ENCODE measurements around the gene MR1.

MR1 gene

GRCh38 chr1:181095260-181095659 lies 61.5 kb downstream of the MR1 start:
- DNase-seq (ENCODE audit: low read depth): no peak
- H3K4me3 ChIP-seq (ENCODE audit: low read depth, low read length): no peak overlapping the region
- TF ChIP-seq MAX (IDR thresholded peaks at IDR 0.05; ENCODE audit: low read depth, low read length) (no peak), POLR2A (IDR thresholded peaks at IDR 0.05; ENCODE audit: extremely low read depth, insufficient read length) (no peak), MYC (IDR thresholded peaks at IDR 0.05; ENCODE audit: low read depth, low read length) (no peak), CTCF (IDR thresholded peaks at IDR 0.05; ENCODE audit: low read depth, low read length) (no peak)

GRCh38 chr1:181095763-181096184 lies 62.0 kb downstream of the MR1 start:
- DNase-seq (ENCODE audit: low read depth): no peak
- H3K4me3 ChIP-seq (ENCODE audit: low read depth, low read length): no peak overlapping the region
- TF ChIP-seq MAX (IDR thresholded peaks at IDR 0.05; ENCODE audit: low read depth, low read length) (no peak), MYC (IDR thresholded peaks at IDR 0.05; ENCODE audit: low read depth, low read length) (no peak), POLR2A (IDR thresholded peaks at IDR 0.05; ENCODE audit: extremely low read depth, insufficient read length) (no peak), CTCF (IDR thresholded peaks at IDR 0.05; ENCODE audit: low read depth, low read length) (no peak)

GRCh38 chr1:181097242-181097641 lies 63.5 kb downstream of the MR1 start:
- DNase-seq (ENCODE audit: low read depth): no peak

GRCh38 chr1:181099152-181100014 lies 65.6 kb downstream of the MR1 start:
- TF ChIP-seq CTCF (IDR thresholded peaks at IDR 0.05; ENCODE audit: low read depth, low read length): no peak
- TF ChIP-seq MYC (IDR thresholded peaks at IDR 0.05; ENCODE audit: low read depth, low read length): no peak
- TF ChIP-seq POLR2A (IDR thresholded peaks at IDR 0.05; ENCODE audit: extremely low read depth, insufficient read length): no peak
- no peak for TF ChIP-seq MAX (IDR thresholded peaks at IDR 0.05; ENCODE audit: low read depth, low read length)
- DNase-seq (ENCODE audit: low read depth): no peak
- no peak overlapping the region for H3K4me3 ChIP-seq (ENCODE audit: low read depth, low read length)

More at GRCh38 chr1:181097242-181097641, 63.5 kb downstream of the MR1 start:
- H3K4me3 ChIP-seq (ENCODE audit: low read depth, low read length): no peak overlapping the region
- TF ChIP-seq CTCF (IDR thresholded peaks at IDR 0.05; ENCODE audit: low read depth, low read length) (no peak), MYC (IDR thresholded peaks at IDR 0.05; ENCODE audit: low read depth, low read length) (no peak), MAX (IDR thresholded peaks at IDR 0.05; ENCODE audit: low read depth, low read length) (no peak), POLR2A (IDR thresholded peaks at IDR 0.05; ENCODE audit: extremely low read depth, insufficient read length) (no peak)

- peak; percentile 56 for DNase-seq (ENCODE audit: low read depth)
- H3K4me3 ChIP-seq (ENCODE audit: low read depth, low read length): no peak overlapping the region
- TF ChIP-seq POLR2A (IDR thresholded peaks at IDR 0.05; ENCODE audit: extremely low read depth, insufficient read length) (no peak), MYC (IDR thresholded peaks at IDR 0.05; ENCODE audit: low read depth, low read length) (no peak), CTCF (IDR thresholded peaks at IDR 0.05; ENCODE audit: low read depth, low read length) (no peak), MAX (IDR thresholded peaks at IDR 0.05; ENCODE audit: low read depth, low read length) (no peak)
Observed at GRCh38 chr1:181100015-181100905, 66.5 kb downstream of the MR1 start.
